Head of caudate nucleus (tissue), 42 donors: ENCODE measurements around the gene USP3.

Experiments
- DNase-seq, 42 donors: peaks; one replicate each; pipeline versions ENCODE4 v3.0.0 to v3.0.0-alpha.2; 2020 to 2021; ENCODE audit warnings: mixed read lengths in 7 of 42
- intact Hi-C: fragments of 100-400 bp; cut with DNase I; formaldehyde crosslinking; loops from one replicate; pipeline ENCODE4 v1.15.0; 2022

The USP3 gene

GRCh38 chr15:63560741-63561448 is 56.5 kb downstream of the USP3 start:
- intact Hi-C loops = no loop called here
- peak in 1 of 42 donors; percentile 5 for DNase-seq

- no peak for DNase-seq
- intact Hi-C loops = no loop called here
Observed at GRCh38 chr15:63564093-63564492, 59.7 kb downstream of the USP3 start.

- intact Hi-C loops = no loop called here
- no peak for DNase-seq
Observed at GRCh38 chr15:63565536-63566186, 61.3 kb downstream of the USP3 start.

GRCh38 chr15:63572749-63573464 is 68.5 kb downstream of the USP3 start:
- intact Hi-C loops = no loop called here

GRCh38 chr15:63573533-63573932 is 69.1 kb downstream of the USP3 start:
- no peak for DNase-seq
- intact Hi-C loops = no loop called here

More at GRCh38 chr15:63572749-63573464, 68.5 kb downstream of the USP3 start:
- DNase-seq = no peak

GRCh38 chr15:63575312-63575711 is 70.9 kb downstream of the USP3 start:
- intact Hi-C loops = no loop called here
- no peak for DNase-seq

GRCh38 chr15:63576441-63576840 is 72.0 kb downstream of the USP3 start:
- DNase-seq = no peak
- intact Hi-C loops = no loop called here

- no peak for DNase-seq
- intact Hi-C loops = no loop called here
Observed at GRCh38 chr15:63582179-63582578, 77.8 kb downstream of the USP3 start.

- DNase-seq = no peak
- intact Hi-C loops = no loop called here
Observed at GRCh38 chr15:63582718-63583426, 78.5 kb downstream of the USP3 start.

GRCh38 chr15:63586790-63587189 is 82.4 kb downstream of the USP3 start:
- intact Hi-C loops = no loop called here
- DNase-seq = no peak

- DNase-seq = no peak
- intact Hi-C loops = no loop called here
Observed at GRCh38 chr15:63587527-63587926, 83.1 kb downstream of the USP3 start.

GRCh38 chr15:63588826-63589225 is 84.4 kb downstream of the USP3 start:
- intact Hi-C loops = no loop called here
- no peak for DNase-seq

- no peak for DNase-seq
- intact Hi-C loops = no loop called here
Observed at GRCh38 chr15:63593705-63594671, 89.6 kb downstream of the USP3 start.

GRCh38 chr15:63595065-63595464 is 90.7 kb downstream of the USP3 start:
- intact Hi-C loops = no loop called here
- DNase-seq = peak in 6 of 42 donors; percentile 9 to 67 (median 25)

- DNase-seq = no peak
- intact Hi-C loops = no loop called here
Observed at GRCh38 chr15:63595688-63596087, 91.3 kb downstream of the USP3 start.

GRCh38 chr15:63596676-63597037 is 92.3 kb downstream of the USP3 start:
- intact Hi-C loops = no loop called here
- no peak for DNase-seq

- DNase-seq = peak in 1 of 42 donors; percentile 26
- intact Hi-C loops = no loop called here
Observed at GRCh38 chr15:63597038-63597790, 92.8 kb downstream of the USP3 start, which contains the start of gene FBXL22. TSS of gene FBXL22 (plus strand) at chr15:63597387. CDS start at chr15:63597393, 6 bp downstream.

GRCh38 chr15:63597821-63598220 is 93.4 kb downstream of the USP3 start:
- no peak for DNase-seq
- intact Hi-C loops = no loop called here
